Activated T-cell treated with anti-CD3 and anti-CD28 coated beads, Interleukin-2, amount 50 U/mL, for 24 hours (primary cell): ENCODE results near the gene SIRT7.
A peak's percentile ranks its signal among the peaks of the same experiment; 100 is the strongest.

Experiments used
- DNase-seq: peaks from one replicate; pipeline ENCODE4 v3.0.0-alpha.2; 2020
- H3K27ac Mint-ChIP-seq: 2 replicates; pipeline ENCODE4 v1.8.0; 2020; ENCODE audit warnings: mild to moderate bottlenecking, mixed read lengths
- H3K27me3 Mint-ChIP-seq: 2 replicates; pipeline ENCODE4 v1.8.0; 2020; ENCODE audit warnings: mixed read lengths
- H3K36me3 Mint-ChIP-seq: 2 replicates; pipeline ENCODE4 v1.8.0; 2020; ENCODE audit warnings: low read depth, mixed read lengths
- H3K4me1 Mint-ChIP-seq: 2 replicates; pipeline ENCODE4 v1.8.0; 2020; ENCODE audit warnings: low read depth, mixed read lengths
- H3K4me3 Mint-ChIP-seq: 2 replicates; pipeline ENCODE4 v1.8.0; 2020; ENCODE audit warnings: mild to moderate bottlenecking, moderate library complexity, mixed read lengths
- H3K9me3 Mint-ChIP-seq: 2 replicates; pipeline ENCODE4 v1.8.0; 2020; ENCODE audit warnings: mixed read lengths

The SIRT7 gene

DNA sequence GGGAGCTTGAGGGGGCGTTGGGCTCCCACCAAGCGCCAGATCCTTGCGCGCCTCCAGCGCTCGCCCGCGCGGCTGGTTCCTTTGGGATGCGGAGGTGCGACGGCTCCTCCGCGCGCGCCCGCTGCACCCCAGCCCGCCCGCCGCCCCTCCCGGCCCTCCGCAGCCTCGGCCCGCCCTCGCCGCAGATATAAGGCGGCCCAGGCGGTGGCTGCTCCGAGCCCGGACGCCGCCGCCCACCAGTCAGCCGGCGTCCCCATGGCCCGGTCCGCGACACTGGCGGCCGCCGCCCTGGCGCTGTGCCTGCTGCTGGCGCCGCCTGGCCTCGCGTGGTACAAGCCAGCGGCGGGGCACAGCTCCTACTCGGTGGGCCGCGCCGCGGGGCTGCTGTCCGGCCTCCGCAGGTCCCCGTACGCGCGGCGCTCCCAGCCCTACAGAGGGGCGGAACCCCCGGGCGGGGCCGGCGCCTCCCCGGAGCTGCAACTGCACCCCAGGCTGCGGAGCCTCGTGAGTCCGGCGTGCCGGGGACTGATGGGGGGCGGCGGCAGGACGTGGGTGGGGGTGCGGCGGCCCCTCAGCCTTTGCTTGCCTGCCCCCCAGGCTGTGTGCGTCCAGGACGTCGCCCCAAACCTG lies 15.8 kb downstream of the SIRT7 start, which contains the start of gene NPB:
TSS of gene NPB (plus strand) at position 216 of the 630 bp plus-strand sequence. CDS start at position 256, 40 bp downstream.
- Mint-ChIP-seq H3K27ac (no peak within 1 kb of the TSS), H3K9me3 (no peaks in the 10 kb centered on the region), H3K36me3 (peaks cover 68% of the 10 kb centered on the region), H3K4me1 (peaks cover 6% of the 10 kb centered on the region), H3K4me3 (no peak within 1 kb of the TSS), H3K27me3 (peaks cover 16% of the 10 kb centered on the region)
- peak; percentile 52 for DNase-seq

DNA sequence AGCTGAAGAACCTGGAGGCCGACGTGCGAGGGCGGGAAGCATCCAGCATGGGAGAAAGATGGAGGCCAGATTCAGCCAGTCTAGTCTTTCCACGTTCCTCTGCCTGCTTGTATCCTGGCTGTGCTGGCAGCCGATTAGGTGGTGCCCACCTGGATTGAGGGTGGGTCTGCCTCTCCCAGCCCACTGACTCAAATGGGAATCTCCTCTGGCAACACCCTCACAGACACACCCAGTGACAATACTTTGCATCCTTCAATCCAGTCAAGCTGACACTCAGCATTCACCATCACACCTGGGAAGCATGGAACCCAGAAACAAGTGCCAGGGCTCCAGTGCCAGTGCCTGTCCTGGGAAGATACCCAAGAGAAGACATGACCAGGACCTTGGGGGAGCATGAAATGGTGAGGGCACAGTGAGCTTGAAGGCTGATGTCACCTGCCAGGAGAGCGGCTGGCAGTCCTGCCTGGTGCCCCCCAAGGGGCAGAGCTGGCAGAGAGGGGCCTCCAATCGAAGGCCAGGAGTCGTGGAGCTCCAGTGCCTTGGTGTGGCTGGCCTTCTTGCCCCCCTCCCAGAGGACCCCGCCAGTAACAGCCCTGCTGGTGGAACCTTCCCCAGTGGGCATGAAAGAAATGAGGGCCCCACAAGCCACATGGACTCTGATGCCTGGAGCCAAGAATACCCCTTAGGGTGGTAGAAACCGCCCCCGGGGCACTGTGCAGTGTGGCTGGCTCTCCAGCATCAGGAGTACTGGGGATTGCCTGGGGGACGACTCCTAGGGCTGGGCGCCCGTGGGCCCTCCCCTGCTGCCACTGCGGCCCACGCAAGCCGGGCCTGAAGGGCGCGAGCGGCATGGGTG lies 16.6 kb downstream of the SIRT7 start:
- H3K4me3 Mint-ChIP-seq = no peak overlapping the region
- no peaks in the 10 kb centered on the region for H3K9me3 Mint-ChIP-seq
- no peak for DNase-seq
- H3K4me1 Mint-ChIP-seq = peaks cover 6% of the 10 kb centered on the region
- H3K36me3 Mint-ChIP-seq = peaks cover 66% of the 10 kb centered on the region
- no peak overlapping the region for H3K27ac Mint-ChIP-seq
- peaks cover 16% of the 10 kb centered on the region for H3K27me3 Mint-ChIP-seq

DNA sequence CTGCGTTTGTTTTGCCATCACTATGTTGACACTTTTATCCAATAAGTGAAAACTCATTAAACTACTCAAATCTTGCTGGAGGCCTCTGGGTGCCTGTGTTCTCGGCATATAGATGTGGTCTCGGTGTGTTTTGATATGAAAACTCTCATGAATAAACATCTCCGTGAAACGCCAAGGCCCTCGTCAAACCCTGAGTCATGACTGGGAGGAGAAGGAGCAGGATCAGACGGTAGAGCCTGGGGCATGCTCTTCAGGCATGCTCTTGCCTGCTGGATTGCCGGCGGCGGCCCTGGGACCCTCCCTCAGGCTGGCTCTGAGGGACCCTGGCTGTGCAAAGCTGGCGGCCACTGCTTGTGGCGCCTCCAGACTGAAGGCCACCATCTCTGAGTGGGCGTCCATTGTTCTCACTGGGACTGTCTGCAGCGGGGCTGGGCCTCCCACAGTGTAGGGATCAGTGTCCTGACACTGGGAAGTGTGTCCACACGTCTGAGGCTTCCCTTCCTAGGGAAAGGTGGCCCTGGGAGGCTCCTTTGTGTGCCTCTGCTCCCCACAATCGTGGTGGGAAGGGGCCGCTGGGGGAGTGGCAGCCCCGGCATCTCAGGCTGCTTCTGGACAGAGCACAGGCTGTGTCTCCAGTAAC lies 17.7 kb downstream of the SIRT7 start:
- Mint-ChIP-seq H3K36me3 (peaks cover 68% of the 10 kb centered on the region), H3K4me3 (no peak overlapping the region), H3K27ac (no peak overlapping the region), H3K4me1 (peaks cover 6% of the 10 kb centered on the region), H3K27me3 (peaks cover 16% of the 10 kb centered on the region), H3K9me3 (no peaks in the 10 kb centered on the region)
- DNase-seq = no peak

DNA sequence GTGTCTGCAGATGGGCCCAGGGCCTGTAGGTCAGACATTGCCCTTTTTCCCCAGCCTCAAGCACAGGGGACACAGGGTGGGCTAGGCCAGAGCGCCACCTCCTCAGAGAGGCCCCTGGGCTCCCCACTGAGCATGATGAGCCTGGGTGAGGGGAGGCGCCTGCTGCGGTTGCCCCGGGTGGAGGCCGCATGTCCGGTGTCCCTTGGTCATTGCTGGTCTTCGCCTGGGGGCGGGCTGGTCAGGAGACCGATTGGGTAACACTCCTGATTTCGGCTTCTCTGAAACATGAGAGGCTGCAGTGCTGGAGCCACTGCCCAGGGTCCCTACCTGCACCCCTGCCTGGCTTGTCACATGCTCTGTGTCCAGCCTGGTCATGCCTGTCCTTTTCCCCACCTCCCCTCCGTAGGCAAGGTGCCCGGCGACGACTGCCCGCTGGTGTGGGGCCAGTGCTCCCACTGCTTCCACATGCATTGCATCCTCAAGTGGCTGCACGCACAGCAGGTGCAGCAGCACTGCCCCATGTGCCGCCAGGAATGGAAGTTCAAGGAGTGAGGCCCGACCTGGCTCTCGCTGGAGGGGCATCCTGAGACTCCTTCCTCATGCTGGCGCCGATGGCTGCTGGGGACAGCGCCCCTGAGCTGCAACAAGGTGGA lies 18.3 kb downstream of the SIRT7 start:
- no peaks in the 10 kb centered on the region for H3K9me3 Mint-ChIP-seq
- DNase-seq = no peak
- peaks cover 68% of the 10 kb centered on the region for H3K36me3 Mint-ChIP-seq
- peaks cover 16% of the 10 kb centered on the region for H3K27me3 Mint-ChIP-seq
- H3K27ac Mint-ChIP-seq = no peak overlapping the region
- H3K4me1 Mint-ChIP-seq = peaks cover 6% of the 10 kb centered on the region
- no peak overlapping the region for H3K4me3 Mint-ChIP-seq

DNA sequence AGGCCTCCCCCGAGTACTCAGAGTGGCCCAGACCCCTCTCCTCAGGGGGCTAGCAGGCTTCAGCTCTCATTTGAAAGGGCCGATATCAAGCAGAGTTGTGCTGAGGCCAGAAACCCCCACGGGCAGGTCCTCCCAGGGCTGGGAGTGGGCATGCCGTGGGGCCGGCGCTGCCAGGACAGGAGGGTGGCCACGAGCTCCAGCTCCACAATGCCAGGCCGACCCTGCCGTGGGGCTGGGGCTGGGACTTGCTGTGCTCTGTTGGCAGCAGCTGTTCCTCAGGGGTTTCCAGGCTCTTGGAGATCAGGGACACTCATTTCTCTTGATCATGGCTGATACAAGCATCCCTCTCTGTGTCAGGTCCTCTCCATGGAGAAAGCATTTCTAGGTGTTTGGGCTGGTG lies 19.1 kb downstream of the SIRT7 start:
- H3K9me3 Mint-ChIP-seq = no peaks in the 10 kb centered on the region
- peaks cover 67% of the 10 kb centered on the region for H3K36me3 Mint-ChIP-seq
- DNase-seq = no peak

DNA sequence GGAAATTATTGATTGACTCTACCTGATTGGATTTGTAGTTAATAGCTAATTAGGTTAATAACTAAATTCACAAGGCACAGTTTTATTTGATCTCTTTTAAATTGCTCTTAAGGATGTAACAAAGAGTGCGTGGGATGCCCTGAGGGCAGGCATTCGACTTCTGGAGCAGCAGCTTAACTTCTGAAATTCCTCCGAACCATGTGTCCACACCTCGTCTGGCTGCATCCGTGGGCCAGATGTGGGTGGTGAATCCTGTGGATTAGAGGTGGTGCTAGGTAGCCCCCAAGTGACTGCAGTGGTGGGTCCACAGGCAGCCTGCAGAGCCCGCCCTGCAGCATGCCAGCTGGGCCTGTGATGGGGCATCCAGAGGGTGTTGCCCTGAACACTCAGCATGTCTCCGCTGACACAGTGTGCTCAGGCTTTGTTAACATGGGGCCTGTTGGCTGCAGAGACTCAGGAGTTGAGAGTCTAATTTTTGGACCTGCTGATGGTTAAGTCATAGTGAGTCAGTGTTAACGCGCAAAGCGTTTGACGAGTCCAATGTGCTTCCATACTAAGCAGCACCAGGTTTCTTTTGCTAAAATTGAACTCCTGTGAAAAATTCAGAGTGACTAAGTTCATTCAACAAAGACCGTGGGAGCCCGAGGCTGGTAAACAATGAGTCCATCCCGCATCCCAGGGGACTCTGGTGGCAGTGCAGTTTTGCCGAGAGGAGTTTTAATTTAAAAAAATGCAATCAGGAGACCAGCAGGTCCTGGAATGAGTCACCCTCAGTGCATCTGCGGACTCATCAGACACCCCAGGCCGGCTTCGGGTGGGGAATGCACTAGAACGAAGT lies 19.7 kb downstream of the SIRT7 start:
- H3K27me3 Mint-ChIP-seq = peaks cover 16% of the 10 kb centered on the region
- DNase-seq = no peak
- no peaks in the 10 kb centered on the region for H3K9me3 Mint-ChIP-seq
- peaks cover 8% of the 10 kb centered on the region for H3K4me1 Mint-ChIP-seq
- H3K27ac Mint-ChIP-seq = no peak overlapping the region
- peaks cover 71% of the 10 kb centered on the region for H3K36me3 Mint-ChIP-seq
- H3K4me3 Mint-ChIP-seq = no peak overlapping the region

More for the DNA sequence above, 19.1 kb downstream of the SIRT7 start:
- Mint-ChIP-seq H3K4me1 (peaks cover 6% of the 10 kb centered on the region), H3K27me3 (peaks cover 16% of the 10 kb centered on the region), H3K4me3 (no peak overlapping the region), H3K27ac (no peak overlapping the region)

DNA sequence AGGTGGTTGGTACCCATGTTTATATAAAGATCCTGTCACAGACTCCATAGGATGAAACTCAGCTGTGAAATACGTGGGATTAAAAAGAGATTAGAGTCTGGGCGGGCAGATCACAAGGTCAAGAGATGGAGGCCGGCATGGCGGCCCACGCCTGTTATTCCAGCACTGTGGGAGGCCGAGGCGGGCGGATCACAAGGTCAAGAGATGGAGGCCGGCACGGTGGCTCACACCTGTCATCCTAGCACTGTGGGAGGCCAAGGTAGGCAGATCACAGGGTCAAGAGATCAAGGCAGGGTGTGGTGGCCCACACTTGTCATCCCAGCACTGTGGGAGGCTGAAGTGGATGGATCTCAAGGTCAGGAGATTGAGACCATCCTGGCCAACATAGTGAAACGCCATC lies 22.6 kb downstream of the SIRT7 start:
- Mint-ChIP-seq H3K4me1 (peaks cover 10% of the 10 kb centered on the region), H3K27ac (no peak overlapping the region), H3K36me3 (peaks cover 75% of the 10 kb centered on the region), H3K27me3 (peaks cover 3% of the 10 kb centered on the region), H3K9me3 (no peaks in the 10 kb centered on the region), H3K4me3 (no peak overlapping the region)
- DNase-seq = no peak

DNA sequence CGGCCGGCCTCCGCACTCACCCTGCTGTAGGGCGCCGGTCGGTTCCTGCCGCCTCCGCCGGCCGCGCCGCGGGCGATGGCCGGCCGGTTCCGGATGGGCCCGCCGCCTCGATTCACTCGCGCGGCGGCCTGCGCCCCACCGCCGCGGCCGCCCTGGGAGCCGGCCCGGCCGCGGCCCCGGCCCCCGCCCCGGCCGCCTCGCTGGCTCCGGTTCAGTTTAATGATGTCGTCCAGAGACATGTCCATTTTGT lies 26.7 kb downstream of the SIRT7 start:
- H3K4me3 Mint-ChIP-seq = peak overlapping the region; percentile 92
- peaks cover 36% of the 10 kb centered on the region for H3K4me1 Mint-ChIP-seq
- peaks cover 77% of the 10 kb centered on the region for H3K36me3 Mint-ChIP-seq
- DNase-seq = no peak
- H3K27ac Mint-ChIP-seq = peak overlapping the region; percentile 99
- H3K27me3 Mint-ChIP-seq = no peaks in the 10 kb centered on the region
- H3K9me3 Mint-ChIP-seq = no peaks in the 10 kb centered on the region

DNA sequence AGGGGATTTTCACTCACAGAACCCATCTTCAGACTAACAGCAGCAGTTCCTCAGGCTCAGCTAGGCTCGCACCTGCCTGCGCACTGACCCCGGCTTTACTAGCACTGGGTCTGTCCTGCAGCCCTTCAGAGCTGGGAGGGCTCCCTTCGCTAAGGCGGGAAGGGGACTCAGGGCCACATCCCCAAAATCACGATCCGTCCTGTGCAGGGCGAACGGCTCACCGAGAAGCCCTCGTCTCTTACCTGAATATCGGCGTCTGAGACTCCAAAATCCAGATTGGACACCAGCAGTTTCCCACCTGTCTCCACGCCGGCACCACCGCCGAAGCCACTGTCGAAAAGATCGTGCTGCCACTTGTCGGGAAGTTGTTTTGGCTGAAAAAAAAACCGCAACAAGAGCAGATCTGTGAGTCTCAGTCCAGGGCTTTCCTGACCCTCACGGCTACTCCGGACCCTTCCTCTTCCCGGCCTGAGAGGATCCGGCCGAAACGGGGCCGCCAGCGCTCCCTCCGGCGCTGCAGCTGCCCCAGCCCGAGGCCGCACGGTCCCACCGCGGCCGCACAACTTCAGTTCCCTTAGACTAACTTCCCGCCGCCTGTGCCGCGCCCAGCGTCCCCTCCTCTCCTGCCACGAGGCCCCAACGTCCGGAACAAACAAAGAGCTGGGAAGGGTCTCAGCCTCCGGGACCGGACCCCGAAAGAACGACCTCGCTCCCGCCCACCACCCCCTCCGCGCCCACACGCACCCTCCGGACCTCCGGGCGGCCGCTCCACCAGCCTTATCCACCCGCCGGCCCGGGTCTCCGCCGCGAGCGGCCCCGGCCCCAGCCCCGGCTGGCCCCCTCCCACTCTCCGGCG lies 27.3 kb downstream of the SIRT7 start:
- no peak for DNase-seq
- Mint-ChIP-seq H3K36me3 (peaks cover 78% of the 10 kb centered on the region), H3K4me3 (peak overlapping the region; percentile 92), H3K9me3 (no peaks in the 10 kb centered on the region), H3K27ac (peak overlapping the region; percentile 95), H3K4me1 (peaks cover 40% of the 10 kb centered on the region), H3K27me3 (no peaks in the 10 kb centered on the region)

DNA sequence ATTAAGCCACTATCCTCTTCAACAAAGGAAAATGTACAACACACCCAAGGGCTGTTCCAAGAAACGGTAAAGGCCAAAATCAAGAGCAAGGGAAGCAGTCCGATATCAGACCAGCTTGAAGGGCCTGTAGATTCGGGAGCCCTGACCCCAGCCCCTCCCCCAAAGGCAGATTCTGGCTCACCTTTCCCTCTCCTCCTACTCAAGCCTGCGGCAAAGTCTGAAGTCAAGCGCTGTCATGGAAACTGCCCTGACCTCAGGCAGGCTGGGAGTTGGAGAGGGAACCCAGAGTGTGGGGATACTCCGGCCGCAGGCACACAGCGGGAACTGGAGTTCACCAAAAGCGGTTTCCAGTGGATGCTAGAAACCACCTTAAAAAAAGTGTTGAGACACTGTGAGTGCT lies 28.4 kb downstream of the SIRT7 start:
- Mint-ChIP-seq H3K36me3 (peaks cover 80% of the 10 kb centered on the region), H3K4me3 (peak overlapping the region; percentile 92), H3K27ac (peak overlapping the region; percentile 95), H3K9me3 (no peaks in the 10 kb centered on the region), H3K4me1 (peaks cover 43% of the 10 kb centered on the region), H3K27me3 (no peaks in the 10 kb centered on the region)
- no peak for DNase-seq

DNA sequence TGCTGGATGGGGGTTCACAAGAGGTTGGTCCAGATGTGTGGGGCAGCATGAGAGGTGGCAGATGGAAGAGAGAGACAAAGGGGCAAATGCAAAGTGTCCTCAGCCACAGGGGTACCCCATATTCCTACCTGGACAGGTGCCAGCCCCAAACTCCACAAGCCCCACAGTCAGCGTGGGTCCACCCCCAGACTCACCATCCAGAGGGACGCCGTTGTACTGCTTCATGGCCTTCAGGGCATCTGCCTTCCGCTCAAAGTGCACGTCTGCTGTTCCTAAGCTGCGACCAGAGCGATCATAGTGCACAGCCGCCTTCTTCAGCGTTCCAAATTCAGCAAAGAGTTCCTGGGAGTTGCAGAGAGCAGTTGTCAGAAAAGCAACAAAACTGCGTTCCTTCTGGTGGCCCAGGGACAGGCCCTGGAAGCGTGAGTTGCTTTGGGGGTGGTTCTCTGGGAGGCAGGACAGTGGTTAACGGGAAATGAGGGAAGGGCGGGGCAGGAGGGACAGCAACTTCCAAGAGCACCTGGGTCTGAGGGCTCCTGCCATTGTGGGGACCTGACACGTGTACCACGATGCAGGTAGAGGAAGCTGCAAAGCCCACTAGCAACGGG lies 28.9 kb downstream of the SIRT7 start:
- H3K9me3 Mint-ChIP-seq = no peaks in the 10 kb centered on the region
- DNase-seq = no peak
- no peaks in the 10 kb centered on the region for H3K27me3 Mint-ChIP-seq
- peak overlapping the region; percentile 92 for H3K4me3 Mint-ChIP-seq
- H3K27ac Mint-ChIP-seq = peak overlapping the region; percentile 95
- peaks cover 80% of the 10 kb centered on the region for H3K36me3 Mint-ChIP-seq
- peaks cover 43% of the 10 kb centered on the region for H3K4me1 Mint-ChIP-seq

DNA sequence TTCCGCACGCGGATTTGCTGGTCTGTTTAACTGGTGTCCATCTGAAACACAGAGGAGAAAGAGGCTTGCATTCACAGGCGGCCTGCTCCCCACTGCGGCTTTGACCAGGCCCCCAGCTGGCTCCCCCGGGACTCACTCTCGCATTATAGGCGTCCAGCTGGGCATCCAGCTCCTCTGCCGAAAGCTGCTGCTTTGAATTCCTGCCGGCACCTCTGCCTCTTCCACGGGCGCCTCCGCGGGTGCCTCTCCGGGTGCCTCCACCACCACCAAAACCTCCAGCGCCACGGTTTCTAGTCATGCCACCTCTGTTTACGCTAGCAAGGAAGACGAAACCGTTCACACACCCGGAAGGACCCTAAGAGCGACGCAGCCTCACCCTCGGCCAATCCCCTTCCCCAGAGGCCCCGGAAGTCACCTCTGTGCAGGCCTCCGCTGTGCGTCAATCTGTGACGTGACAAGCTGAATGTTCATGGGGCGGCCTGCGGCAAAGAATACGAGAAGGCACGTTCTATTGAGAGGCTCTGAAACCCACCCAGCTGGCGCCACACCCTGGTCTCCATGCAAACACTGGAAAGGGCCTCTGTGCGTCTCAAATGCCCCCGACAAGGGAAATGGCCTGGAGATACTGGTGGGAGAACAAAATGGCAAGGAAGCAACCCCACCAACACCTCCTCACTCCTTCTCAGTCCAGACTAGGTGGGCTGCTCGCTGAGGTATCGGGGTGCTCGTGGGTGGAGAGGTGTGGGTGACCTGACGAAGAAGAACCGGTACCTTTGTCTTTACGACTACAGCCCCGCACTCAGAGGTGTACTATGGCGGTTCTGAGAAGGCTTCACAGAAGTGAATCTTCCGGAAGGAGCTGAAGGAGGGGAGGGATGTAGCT lies 29.6 kb downstream of the SIRT7 start:
- Mint-ChIP-seq H3K27ac (peak overlapping the region; percentile 95), H3K27me3 (no peaks in the 10 kb centered on the region), H3K9me3 (no peaks in the 10 kb centered on the region), H3K36me3 (peaks cover 83% of the 10 kb centered on the region), H3K4me3 (peak overlapping the region; percentile 92), H3K4me1 (peaks cover 41% of the 10 kb centered on the region)
- no peak for DNase-seq
